ENCODE measurements around the gene PFKFB3. TPM values are rescaled to one million over a fixed set of nuclear protein-coding genes. Genes with fewer than 3 reads are reported as not detected.
A peak's percentile ranks its signal among the peaks of the same experiment; 100 is the strongest.

PFKFB3 gene
- total RNA-seq, 1 experiment from 2014 or later = 36.8 TPM

- H4K8ac ChIP-seq (replicated peaks; ENCODE audit: insufficient read length, low read depth, low read length) = no peak overlapping the region
- no peak overlapping the region for H3K23ac ChIP-seq (ENCODE audit: insufficient read length, low read depth, low read length)
- H3K9ac ChIP-seq (ENCODE audit: extremely low read depth, insufficient read length, low read length) = peak overlapping the region; percentile 27
- no peak overlapping the region for H3T11ph ChIP-seq (ENCODE audit: low read length)
- no peak overlapping the region for H3K4ac ChIP-seq (ENCODE audit: low read depth, low read length)
- no peak overlapping the region for H2BK15ac ChIP-seq (ENCODE audit: low read depth, low read length)
- Mint-ChIP-seq H3K36me3 (ENCODE audit: insufficient read depth in 1 of 3, low read depth in 3 of 3) (peaks cover 6 to 12% (median 11%) of the 10 kb centered on the region in 3 experiments; a peak in 5 of 7 replicates), H3K9me3 (peaks cover 0 to 2% of the 10 kb centered on the region in 2 experiments; a peak in 2 of 5 replicates), H3K4me3 (peak overlapping the region; percentile 87 to 90), H3K27me3 (ENCODE audit: low read depth) (peaks cover 33% of the 10 kb centered on the region), H3K4me1 (peaks cover 30 to 31% of the 10 kb centered on the region in 2 experiments), H3K27ac (no peak overlapping the region)
- H4K91ac ChIP-seq (ENCODE audit: insufficient read length, low read depth, low read length) = no peak overlapping the region
- H3K79me1 ChIP-seq (ENCODE audit: insufficient read depth, low read depth, low read length, poor library complexity, severe bottlenecking) = peaks cover 5% of the 10 kb centered on the region
- WGBS (ENCODE audit: extremely low coverage, insufficient read length, low lambda C conversion rate) = no CpG with 5 or more reads among the region's 28 CpGs
- H3K23me2 ChIP-seq (ENCODE audit: insufficient read length, low read depth, low read length, poor library complexity, severe bottlenecking) = peaks cover 26% of the 10 kb centered on the region
- TF ChIP-seq CTCF (conservative IDR thresholded peaks at IDR 0.05) = no peak
- H2BK20ac ChIP-seq (ENCODE audit: low read depth, low read length, poor library complexity, severe bottlenecking) = no peak overlapping the region
- no peak overlapping the region for H3K18ac ChIP-seq (ENCODE audit: insufficient read length, low read depth, low read length)
- H3K27me3 ChIP-seq (ENCODE audit: insufficient read depth, low read length) = peaks cover 24% of the 10 kb centered on the region
- H4K20me1 ChIP-seq (ENCODE audit: control insufficient read depth, insufficient read depth, insufficient read length) = peaks cover 2% of the 10 kb centered on the region
- peak overlapping the region; percentile 50 for H3K4me2 ChIP-seq (ENCODE audit: insufficient read depth, insufficient read length, low read length)
- H3K4me1 ChIP-seq (ENCODE audit: insufficient read depth, low read length) = no peaks in the 10 kb centered on the region; the same call in 1 of the 2 replicates
- DNase-seq = peak; percentile 47
- no peak overlapping the region for H3K27ac ChIP-seq (ENCODE audit: insufficient read length, low read depth, low read length)
- H2BK120ac ChIP-seq (ENCODE audit: low read depth, low read length, poor library complexity, severe bottlenecking) = no peak overlapping the region
- H3K56ac ChIP-seq (ENCODE audit: insufficient read length, low read depth, low read length) = no peak overlapping the region
- no peak overlapping the region for H4K5ac ChIP-seq (ENCODE audit: insufficient read length, low read depth, low read length)
- H2AFZ ChIP-seq (ENCODE audit: low read length) = no peak overlapping the region
- no peak overlapping the region; the same call in 1 of the 2 replicates for H3K14ac ChIP-seq (ENCODE audit: insufficient read depth, low read length)
- H2AK5ac ChIP-seq (ENCODE audit: insufficient read length, low read length) = no peak overlapping the region
- H3K79me2 ChIP-seq (ENCODE audit: insufficient read depth, low read length) = peaks cover 8% of the 10 kb centered on the region; the same call in 1 of the 2 replicates
- no peak overlapping the region for H2BK5ac ChIP-seq (ENCODE audit: insufficient read length, low read length)
- H3K9me3 ChIP-seq (ENCODE audit: control insufficient read depth, low read depth, low read length) = no peaks in the 10 kb centered on the region
- H2BK12ac ChIP-seq (ENCODE audit: insufficient read length, low read depth, low read length) = no peak overlapping the region
Observed at GRCh38 chr10:6204063-6204340, 1.3 kb downstream of the PFKFB3 start.

Measured in H9 (cell line).